Neural cell (in vitro differentiated cells): ENCODE measurements around the gene CHD2. TPM values are rescaled to one million over a fixed set of nuclear protein-coding genes. Genes with fewer than 3 reads are reported as not detected.

ENCODE experiments used
- H2AFZ ChIP-seq: fragments of 200-600, 300-800 bp; sonication (generic), shearing (Covaris generic); 2 replicates; pipeline ENCODE4 v1.6.0; 2014; ENCODE audit warnings: low read depth, mild to moderate bottlenecking, antibody characterized with exemption, low read length, moderate library complexity
- H3F3A ChIP-seq: fragments of 200-600 bp; shearing (Covaris generic); 2 replicates; pipeline ENCODE4 v1.6.1; 2016; ENCODE audit warnings: mild to moderate bottlenecking, moderate library complexity, mixed read lengths, antibody characterized with exemption, low read length; ENCODE audit not compliant: insufficient read depth, poor library complexity, severe bottlenecking
- H3K27ac ChIP-seq: fragments of 200-600, 300-800 bp; sonication (generic), shearing (Covaris generic); 2 replicates; pipeline ENCODE4 v1.5.1; 2014; ENCODE audit warnings: mild to moderate bottlenecking, low read length, moderate library complexity
- H3K27me3 ChIP-seq: fragments of 300-800, 200-600 bp; sonication (generic), shearing (Covaris generic); 2 replicates; pipeline ENCODE4 v1.6.0; 2014; ENCODE audit warnings: mild to moderate bottlenecking, low read depth, low read length, moderate library complexity; ENCODE audit not compliant: insufficient read depth
- H3K36me3 ChIP-seq: fragments of 300-800, 200-600 bp; sonication (generic), shearing (Covaris generic); 2 replicates; pipeline ENCODE4 v1.5.1; 2014; ENCODE audit warnings: mild to moderate bottlenecking, antibody characterized with exemption, low read length, moderate library complexity; ENCODE audit not compliant: insufficient read depth
- H3K4me2 ChIP-seq: fragments of 300-800, 200-600 bp; sonication (generic), shearing (Covaris generic); 2 replicates; pipeline ENCODE4 v1.6.0; 2014; ENCODE audit warnings: mild to moderate bottlenecking, low read length
- H3K4me3 ChIP-seq: fragments of 300-800, 200-600 bp; sonication (generic), shearing (Covaris generic); 2 replicates; pipeline ENCODE4 v1.5.1; 2014; ENCODE audit warnings: mild to moderate bottlenecking, low read length, moderate library complexity
- H3K79me2 ChIP-seq: fragments of 200-600 bp; shearing (Covaris generic); replicated peaks from 2 replicates; pipeline ENCODE4 v1.6.0; 2014; ENCODE audit warnings: mild to moderate bottlenecking, low read length, moderate library complexity; ENCODE audit not compliant: insufficient read depth
- H3K9ac ChIP-seq: fragments of 300-800, 200-600 bp; sonication (generic), shearing (Covaris generic); 2 replicates; pipeline ENCODE4 v1.6.1; 2016; ENCODE audit warnings: mild to moderate bottlenecking, low read length, mixed read lengths
- H3K9me2 ChIP-seq: fragments of 200-600 bp; shearing (Covaris generic); 2 replicates; pipeline ENCODE4 v1.6.1; 2016; ENCODE audit warnings: mild to moderate bottlenecking, low read length, mixed read lengths; ENCODE audit not compliant: insufficient read depth
- H3K9me3 ChIP-seq: fragments of 200-600, 300-800 bp; sonication (generic), shearing (Covaris generic); 2 replicates; pipeline ENCODE4 v1.6.1; 2016; ENCODE audit warnings: mild to moderate bottlenecking, mixed run types, low read length, moderate library complexity, mixed read lengths
- H4K20me1 ChIP-seq: fragments of 200-600 bp; shearing (Covaris generic); 2 replicates; pipeline ENCODE4 v1.6.1; 2016; ENCODE audit warnings: mild to moderate bottlenecking, mixed run types; ENCODE audit not compliant: insufficient read depth
- CTCF ChIP-seq: fragments of 450-650 bp; IDR thresholded peaks from 2 replicates; pipeline ENCODE4 v1.5.1; 2014; ENCODE audit warnings: antibody characterized with exemption, mild to moderate bottlenecking, moderate library complexity; ENCODE audit not compliant: poor library complexity, severe bottlenecking
- EP300 ChIP-seq: fragments of 450-650 bp; conservative IDR thresholded peaks from 2 replicates; pipeline ENCODE4 v1.6.1; 2014; ENCODE audit warnings: antibody characterized with exemption, mild to moderate bottlenecking, moderate library complexity; ENCODE audit not compliant: poor library complexity, severe bottlenecking
- EZH2 ChIP-seq: fragments of 200-600, 300-800 bp; shearing (Covaris generic), sonication (generic); IDR thresholded peaks from 2 replicates; pipeline ENCODE4 v1.6.1; 2014; ENCODE audit warnings: antibody characterized with exemption, low read length, borderline replicate concordance, mild to moderate bottlenecking; ENCODE audit not compliant: insufficient read depth, poor library complexity, severe bottlenecking
- MXI1 ChIP-seq: fragments of 450-650 bp; conservative IDR thresholded peaks from 2 replicates; pipeline ENCODE4 v1.6.1; 2014; ENCODE audit warnings: antibody characterized with exemption, mild to moderate bottlenecking; ENCODE audit not compliant: poor library complexity, severe bottlenecking
- POLR2AphosphoS5 ChIP-seq: IDR thresholded peaks from 2 replicates; pipeline ENCODE4 v1.6.1; 2012
- RAD21 ChIP-seq: fragments of 450-650 bp; conservative IDR thresholded peaks from 2 replicates; pipeline ENCODE4 v1.6.1; 2014; ENCODE audit warnings: antibody characterized with exemption, mild to moderate bottlenecking, moderate library complexity
- SMC3 ChIP-seq: fragments of 450-650 bp; conservative IDR thresholded peaks from 2 replicates; pipeline ENCODE4 v1.6.1; 2014; ENCODE audit warnings: antibody characterized with exemption, mild to moderate bottlenecking, moderate library complexity; ENCODE audit not compliant: poor library complexity
- TAF1 ChIP-seq: IDR thresholded peaks from 2 replicates; pipeline ENCODE4 v1.6.1; 2012; ENCODE audit warnings: low read depth
- polyA minus RNA-seq: library from RNA; depleted of rRNA, polyadenylated mRNA; stranded (reverse); fragments of >200 nt; gene quantifications from 2 replicates; pipeline ENCODE4 v1.2.3, GENCODE V29; 2014
- polyA plus RNA-seq: library from polyadenylated mRNA; depleted of rRNA; stranded (reverse); fragments of >200 nt; gene quantifications from 2 replicates; pipeline ENCODE4 v1.2.3, GENCODE V29; 2014
- TF ChIP-seq, protein P1 (sequence below): IDR thresholded peaks from 2 replicates; pipeline ENCODE4 v1.6.1; 2012; ENCODE audit warnings: borderline replicate concordance

Gene CHD2
- polyA plus RNA-seq (101 and 113 TPM in 2 replicates), polyA minus RNA-seq (222 and 250 TPM in 2 replicates)

GRCh38 chr15:92899948-92900730 is at the start of gene CHD2:
Gene CHD2 (plus strand): TSS chr15:92900324. CDS start chr15:92901238, 914 bp downstream.
- Histone ChIP-seq H3K79me2 (peaks cover 96% of the 10 kb centered on the region), H4K20me1 (no peaks in the 10 kb centered on the region), H3F3A (peaks cover 3% of the 10 kb centered on the region), H3K9ac (peak within 1 kb of the TSS; percentile 84), H3K9me3 (no peaks in the 10 kb centered on the region), H3K27ac (peak within 1 kb of the TSS; percentile 95), H3K36me3 (peaks cover 16% of the 10 kb centered on the region), H2AFZ (no peak within 1 kb of the TSS), H3K27me3 (no peaks in the 10 kb centered on the region), H3K4me3 (peak within 1 kb of the TSS; percentile 66), H3K4me2 (peak within 1 kb of the TSS; percentile 97), H3K9me2 (no peaks in the 10 kb centered on the region)
- TF ChIP-seq EP300 (peak; percentile 46), RAD21 (peak; percentile 38), SMC3 (peak; percentile 47), EZH2 (no peak), CTCF (no peak), MXI1 (peak; percentile 44), TAF1 (peak; percentile 96), POLR2AphosphoS5 (peak; percentile 99)
- TF ChIP-seq, protein P1, sequence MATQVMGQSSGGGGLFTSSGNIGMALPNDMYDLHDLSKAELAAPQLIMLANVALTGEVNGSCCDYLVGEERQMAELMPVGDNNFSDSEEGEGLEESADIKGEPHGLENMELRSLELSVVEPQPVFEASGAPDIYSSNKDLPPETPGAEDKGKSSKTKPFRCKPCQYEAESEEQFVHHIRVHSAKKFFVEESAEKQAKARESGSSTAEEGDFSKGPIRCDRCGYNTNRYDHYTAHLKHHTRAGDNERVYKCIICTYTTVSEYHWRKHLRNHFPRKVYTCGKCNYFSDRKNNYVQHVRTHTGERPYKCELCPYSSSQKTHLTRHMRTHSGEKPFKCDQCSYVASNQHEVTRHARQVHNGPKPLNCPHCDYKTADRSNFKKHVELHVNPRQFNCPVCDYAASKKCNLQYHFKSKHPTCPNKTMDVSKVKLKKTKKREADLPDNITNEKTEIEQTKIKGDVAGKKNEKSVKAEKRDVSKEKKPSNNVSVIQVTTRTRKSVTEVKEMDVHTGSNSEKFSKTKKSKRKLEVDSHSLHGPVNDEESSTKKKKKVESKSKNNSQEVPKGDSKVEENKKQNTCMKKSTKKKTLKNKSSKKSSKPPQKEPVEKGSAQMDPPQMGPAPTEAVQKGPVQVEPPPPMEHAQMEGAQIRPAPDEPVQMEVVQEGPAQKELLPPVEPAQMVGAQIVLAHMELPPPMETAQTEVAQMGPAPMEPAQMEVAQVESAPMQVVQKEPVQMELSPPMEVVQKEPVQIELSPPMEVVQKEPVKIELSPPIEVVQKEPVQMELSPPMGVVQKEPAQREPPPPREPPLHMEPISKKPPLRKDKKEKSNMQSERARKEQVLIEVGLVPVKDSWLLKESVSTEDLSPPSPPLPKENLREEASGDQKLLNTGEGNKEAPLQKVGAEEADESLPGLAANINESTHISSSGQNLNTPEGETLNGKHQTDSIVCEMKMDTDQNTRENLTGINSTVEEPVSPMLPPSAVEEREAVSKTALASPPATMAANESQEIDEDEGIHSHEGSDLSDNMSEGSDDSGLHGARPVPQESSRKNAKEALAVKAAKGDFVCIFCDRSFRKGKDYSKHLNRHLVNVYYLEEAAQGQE, result peak; percentile 90

DNA sequence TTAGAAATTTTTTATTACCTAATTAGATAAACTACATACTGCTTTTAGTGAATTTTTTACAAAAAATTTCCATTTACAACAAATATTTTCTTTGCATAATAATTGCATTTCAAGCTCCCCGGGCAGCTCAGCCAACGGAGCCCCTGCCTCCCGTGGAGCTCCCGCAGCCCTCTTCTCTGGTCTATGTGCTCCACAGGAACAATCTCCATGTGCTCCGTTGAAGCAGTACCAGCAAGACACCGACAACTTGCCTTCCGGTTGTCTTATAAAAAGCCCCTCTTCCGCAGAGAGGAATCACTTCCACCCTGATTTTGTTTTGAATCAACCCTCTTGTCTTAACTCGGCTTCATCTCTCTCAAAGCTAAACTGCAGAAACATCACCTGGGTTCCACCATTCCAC is 46.9 kb upstream of the CHD2 start:
- Histone ChIP-seq H3K36me3 (no peaks in the 10 kb centered on the region), H3K27ac (no peak overlapping the region), H3K79me2 (no peaks in the 10 kb centered on the region), H3K9ac (no peak overlapping the region), H3K9me3 (no peaks in the 10 kb centered on the region), H2AFZ (no peak overlapping the region), H4K20me1 (no peaks in the 10 kb centered on the region), H3K9me2 (no peaks in the 10 kb centered on the region), H3K4me2 (no peak overlapping the region), H3F3A (no peaks in the 10 kb centered on the region), H3K27me3 (no peaks in the 10 kb centered on the region), H3K4me3 (no peak overlapping the region)
- TF ChIP-seq POLR2AphosphoS5 (no peak), EZH2 (no peak), RAD21 (no peak), CTCF (no peak), TAF1 (no peak), SMC3 (no peak), MXI1 (no peak), EP300 (no peak)
- TF ChIP-seq, protein P1, result no peak
